DOHH2 (cell line): ENCODE measurements around the gene GPR3.

Experiments
- H3F3A ChIP-seq: fragments of 200-600 bp; sonication (generic), shearing (Covaris generic); 2 replicates; pipeline ENCODE4 v1.6.0; 2016; ENCODE audit warnings: antibody characterized with exemption, mild to moderate bottlenecking; ENCODE audit not compliant: control insufficient read depth, insufficient read depth
- H3K27ac ChIP-seq: fragments of 200-600 bp; sonication (generic); 2 replicates; pipeline ENCODE4 v1.5.1; 2014; ENCODE audit warnings: low read depth, mild to moderate bottlenecking, low read length, moderate library complexity
- H3K27me3 ChIP-seq: fragments of 200-600 bp; sonication (generic); 2 replicates; pipeline ENCODE4 v1.6.1; 2014; ENCODE audit warnings: mild to moderate bottlenecking, low read length, mixed read lengths; ENCODE audit not compliant: control insufficient read depth
- H3K36me3 ChIP-seq: fragments of 200-600 bp; sonication (generic); 2 replicates; pipeline ENCODE4 v1.6.1; 2014; ENCODE audit warnings: mild to moderate bottlenecking, low read length, moderate library complexity, mixed read lengths; ENCODE audit not compliant: control insufficient read depth
- H3K4me1 ChIP-seq: fragments of 200-600 bp; sonication (generic); 2 replicates; pipeline ENCODE4 v1.6.1; 2014; ENCODE audit warnings: mild to moderate bottlenecking, low read length, mixed read lengths; ENCODE audit not compliant: control insufficient read depth
- H3K4me2 ChIP-seq: fragments of 200-600 bp; sonication (generic); 2 replicates; pipeline ENCODE4 v1.6.0; 2014; ENCODE audit warnings: mild to moderate bottlenecking, low read length, moderate library complexity
- H3K4me3 ChIP-seq: fragments of 200-600 bp; sonication (generic); 2 replicates; pipeline ENCODE4 v1.5.1; 2014; ENCODE audit warnings: mild to moderate bottlenecking, low read length, mixed read lengths
- H3K79me2 ChIP-seq: fragments of 200-600 bp; sonication (generic); 2 replicates; pipeline ENCODE4 v1.6.1; 2014; ENCODE audit warnings: mild to moderate bottlenecking, low read length, mixed read lengths; ENCODE audit not compliant: control insufficient read depth
- H3K9me2 ChIP-seq: fragments of 200-600 bp; sonication (generic); replicated peaks from 2 replicates; pipeline ENCODE4 v1.6.1; 2014; ENCODE audit warnings: mild to moderate bottlenecking, low read length, mixed read lengths; ENCODE audit not compliant: control insufficient read depth
- H3K9me3 ChIP-seq: fragments of 200-600 bp; sonication (generic); 2 replicates; pipeline ENCODE4 v1.6.1; 2014; ENCODE audit warnings: antibody characterized with exemption, low read length, mixed read lengths; ENCODE audit not compliant: control insufficient read depth, insufficient read depth
- H4K20me1 ChIP-seq: fragments of 200-600 bp; sonication (generic); 2 replicates; pipeline ENCODE4 v1.6.0; 2014; ENCODE audit warnings: low read depth, mild to moderate bottlenecking, antibody characterized with exemption, low read length, moderate library complexity; ENCODE audit not compliant: control insufficient read depth, insufficient read depth
- EZH2phosphoT487 ChIP-seq: fragments of 200-600 bp; sonication (generic); IDR thresholded peaks from 2 replicates; pipeline ENCODE4 v1.6.1; 2017; ENCODE audit warnings: borderline replicate concordance, mild to moderate bottlenecking, antibody characterized with exemption, low read length, moderate library complexity, mixed read lengths
- TF ChIP-seq, protein P1 (sequence below): fragments of 200-600 bp; sonication (generic); IDR thresholded peaks from one replicate; pipeline ENCODE4 v1.5.1; 2014; ENCODE audit warnings: antibody characterized with exemption, mild to moderate bottlenecking, low read depth, low read length; ENCODE audit not compliant: poor library complexity, severe bottlenecking

Gene GPR3

DNA sequence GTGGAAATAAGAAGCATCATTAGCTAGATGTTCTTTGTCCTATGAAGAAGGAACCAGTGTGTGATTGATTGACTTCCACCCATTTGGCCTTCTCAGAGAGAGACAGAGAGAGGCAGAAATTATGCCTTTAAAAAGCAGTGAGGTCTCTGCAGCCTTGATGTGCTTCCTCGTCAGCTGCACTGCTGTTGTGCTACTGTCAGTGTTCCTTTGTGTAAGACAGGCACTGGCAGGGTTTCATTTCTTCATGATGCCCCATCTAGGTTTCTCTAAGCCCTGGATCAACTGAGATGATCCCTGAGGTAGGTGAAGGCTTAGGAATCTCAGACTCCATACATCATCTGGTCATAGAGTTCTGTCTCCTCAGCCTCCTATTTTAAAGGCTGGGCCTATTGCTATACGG lies 34.9 kb downstream of the GPR3 start:
- H3K4me2 ChIP-seq = no peak overlapping the region
- H3K9me3 ChIP-seq = no peaks in the 10 kb centered on the region
- H3K4me3 ChIP-seq = no peak overlapping the region
- no peaks in the 10 kb centered on the region for H3K9me2 ChIP-seq
- peaks cover 70% of the 10 kb centered on the region for H3K79me2 ChIP-seq
- H3K36me3 ChIP-seq = peaks cover 39% of the 10 kb centered on the region
- no peaks in the 10 kb centered on the region; the same call in 1 of the 2 replicates for H4K20me1 ChIP-seq
- TF ChIP-seq, protein P1, sequence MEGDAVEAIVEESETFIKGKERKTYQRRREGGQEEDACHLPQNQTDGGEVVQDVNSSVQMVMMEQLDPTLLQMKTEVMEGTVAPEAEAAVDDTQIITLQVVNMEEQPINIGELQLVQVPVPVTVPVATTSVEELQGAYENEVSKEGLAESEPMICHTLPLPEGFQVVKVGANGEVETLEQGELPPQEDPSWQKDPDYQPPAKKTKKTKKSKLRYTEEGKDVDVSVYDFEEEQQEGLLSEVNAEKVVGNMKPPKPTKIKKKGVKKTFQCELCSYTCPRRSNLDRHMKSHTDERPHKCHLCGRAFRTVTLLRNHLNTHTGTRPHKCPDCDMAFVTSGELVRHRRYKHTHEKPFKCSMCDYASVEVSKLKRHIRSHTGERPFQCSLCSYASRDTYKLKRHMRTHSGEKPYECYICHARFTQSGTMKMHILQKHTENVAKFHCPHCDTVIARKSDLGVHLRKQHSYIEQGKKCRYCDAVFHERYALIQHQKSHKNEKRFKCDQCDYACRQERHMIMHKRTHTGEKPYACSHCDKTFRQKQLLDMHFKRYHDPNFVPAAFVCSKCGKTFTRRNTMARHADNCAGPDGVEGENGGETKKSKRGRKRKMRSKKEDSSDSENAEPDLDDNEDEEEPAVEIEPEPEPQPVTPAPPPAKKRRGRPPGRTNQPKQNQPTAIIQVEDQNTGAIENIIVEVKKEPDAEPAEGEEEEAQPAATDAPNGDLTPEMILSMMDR = no peak
- no peak for TF ChIP-seq EZH2phosphoT487
- H3K4me1 ChIP-seq = peaks cover 52% of the 10 kb centered on the region
- no peak overlapping the region for H3K27ac ChIP-seq
- H3K27me3 ChIP-seq = no peaks in the 10 kb centered on the region
- 0 out of 2 replicates have a peak, but pooled peaks cover 5% of the 10 kb centered on the region for H3F3A ChIP-seq

DNA sequence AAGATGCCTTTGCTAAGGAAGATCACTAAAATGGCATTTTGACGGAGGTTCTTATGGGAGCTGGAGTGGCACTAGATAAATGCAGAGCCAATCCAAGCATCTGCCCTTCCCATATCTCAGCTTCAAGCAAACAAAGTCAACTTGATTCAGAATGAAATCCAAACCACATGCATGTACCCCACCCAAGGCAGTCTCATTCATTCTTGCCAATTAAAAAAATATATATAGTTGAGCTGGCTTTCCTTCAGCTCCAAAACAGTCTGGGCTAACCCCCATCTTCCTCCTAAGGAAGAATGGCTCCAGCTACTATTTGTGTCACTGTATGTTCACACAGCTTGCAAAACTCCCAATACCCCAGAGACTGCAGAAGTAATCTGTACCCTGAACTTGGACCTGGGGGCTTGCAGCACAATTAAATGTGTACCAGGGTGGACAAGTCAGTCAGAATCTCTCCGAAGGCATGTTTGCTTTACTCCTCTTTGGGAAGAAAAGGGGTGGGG lies 35.4 kb downstream of the GPR3 start:
- no peak overlapping the region for H3K4me3 ChIP-seq
- H3K9me3 ChIP-seq = no peaks in the 10 kb centered on the region
- H3K36me3 ChIP-seq = peaks cover 39% of the 10 kb centered on the region
- H3K9me2 ChIP-seq = no peaks in the 10 kb centered on the region
- H3K27me3 ChIP-seq = no peaks in the 10 kb centered on the region
- peaks cover 56% of the 10 kb centered on the region for H3K4me1 ChIP-seq
- no peak overlapping the region for H3K4me2 ChIP-seq
- 0 out of 2 replicates have a peak, but pooled peaks cover 5% of the 10 kb centered on the region for H3F3A ChIP-seq
- peaks cover 70% of the 10 kb centered on the region for H3K79me2 ChIP-seq
- no peak for TF ChIP-seq EZH2phosphoT487
- TF ChIP-seq, protein P1 = no peak
- no peak overlapping the region for H3K27ac ChIP-seq
- H4K20me1 ChIP-seq = no peaks in the 10 kb centered on the region; the same call in 1 of the 2 replicates

DNA sequence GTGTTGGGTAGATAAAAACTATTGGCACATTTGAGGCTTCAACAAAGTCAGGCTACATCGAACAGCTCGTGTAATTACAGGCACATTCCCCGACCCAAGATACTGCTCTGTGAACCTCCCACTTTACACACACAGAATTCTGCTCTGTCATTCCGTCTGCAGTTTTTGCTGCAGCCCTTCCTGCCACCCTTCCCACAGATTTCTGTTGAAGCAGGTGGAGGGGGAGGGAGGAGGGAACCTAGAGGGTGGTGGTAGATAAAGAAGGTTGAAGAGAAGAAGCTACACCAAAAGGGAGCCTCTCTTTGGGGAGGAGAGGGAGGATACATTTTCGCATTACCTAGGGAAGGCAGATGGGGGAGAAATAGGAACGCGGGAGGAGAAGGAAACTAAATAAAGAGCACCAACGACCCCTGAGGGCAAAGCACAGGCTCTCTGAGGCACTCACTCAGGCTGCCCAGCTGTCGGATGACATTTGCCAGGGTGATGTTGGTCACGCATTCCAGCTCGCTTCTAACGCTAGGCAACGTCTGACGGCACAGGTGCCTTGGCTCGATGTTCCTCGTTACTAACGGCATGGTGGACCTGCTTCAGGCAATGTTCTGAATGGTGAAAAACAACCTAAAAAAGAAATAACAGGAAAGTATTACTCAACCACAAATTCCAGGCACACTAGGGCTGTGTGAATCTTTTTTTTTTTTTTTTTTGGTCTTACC lies 36.0 kb downstream of the GPR3 start:
- TF ChIP-seq EZH2phosphoT487 = no peak
- TF ChIP-seq, protein P1 = no peak
- peaks cover 76% of the 10 kb centered on the region for H3K79me2 ChIP-seq
- H3K4me1 ChIP-seq = peaks cover 62% of the 10 kb centered on the region
- H3F3A ChIP-seq = 0 out of 2 replicates have a peak, but pooled peaks cover 5% of the 10 kb centered on the region
- H3K27ac ChIP-seq = no peak overlapping the region
- H3K9me3 ChIP-seq = no peaks in the 10 kb centered on the region
- peaks cover 39% of the 10 kb centered on the region for H3K36me3 ChIP-seq
- no peaks in the 10 kb centered on the region for H3K27me3 ChIP-seq
- H3K9me2 ChIP-seq = no peaks in the 10 kb centered on the region
- no peak overlapping the region for H3K4me3 ChIP-seq
- no peak overlapping the region for H3K4me2 ChIP-seq
- H4K20me1 ChIP-seq = no peaks in the 10 kb centered on the region; the same call in 1 of the 2 replicates
